ENCODE measurements around the gene PGA4.
"Not testable (repeated sequence)": the region's sequence is repeated elsewhere in the genome, so short reads cannot be mapped to it uniquely, and the experiment has no call there.

Gene PGA4

DNA sequence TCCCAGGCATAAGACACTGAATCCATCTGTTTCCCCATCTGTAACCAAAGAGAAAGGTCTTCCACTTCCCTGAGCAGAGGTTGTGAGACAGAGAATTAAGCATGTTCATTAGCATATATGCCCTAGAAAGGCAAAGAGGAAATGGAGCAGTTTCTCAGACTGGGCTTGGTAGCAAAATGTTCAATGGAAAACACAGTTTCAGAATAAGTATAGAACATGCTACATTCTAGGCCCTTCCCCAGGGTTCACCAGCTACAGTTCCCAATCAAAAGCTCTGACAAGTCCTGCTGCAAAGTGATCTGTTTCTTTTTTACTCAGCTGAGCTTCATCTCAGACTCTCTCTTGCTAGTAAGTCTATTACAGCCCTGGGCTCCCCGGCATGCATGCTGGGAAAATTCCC, 30.2 kb downstream of the PGA4 start:
- DNase-seq: not testable (repeated sequence)

DNA sequence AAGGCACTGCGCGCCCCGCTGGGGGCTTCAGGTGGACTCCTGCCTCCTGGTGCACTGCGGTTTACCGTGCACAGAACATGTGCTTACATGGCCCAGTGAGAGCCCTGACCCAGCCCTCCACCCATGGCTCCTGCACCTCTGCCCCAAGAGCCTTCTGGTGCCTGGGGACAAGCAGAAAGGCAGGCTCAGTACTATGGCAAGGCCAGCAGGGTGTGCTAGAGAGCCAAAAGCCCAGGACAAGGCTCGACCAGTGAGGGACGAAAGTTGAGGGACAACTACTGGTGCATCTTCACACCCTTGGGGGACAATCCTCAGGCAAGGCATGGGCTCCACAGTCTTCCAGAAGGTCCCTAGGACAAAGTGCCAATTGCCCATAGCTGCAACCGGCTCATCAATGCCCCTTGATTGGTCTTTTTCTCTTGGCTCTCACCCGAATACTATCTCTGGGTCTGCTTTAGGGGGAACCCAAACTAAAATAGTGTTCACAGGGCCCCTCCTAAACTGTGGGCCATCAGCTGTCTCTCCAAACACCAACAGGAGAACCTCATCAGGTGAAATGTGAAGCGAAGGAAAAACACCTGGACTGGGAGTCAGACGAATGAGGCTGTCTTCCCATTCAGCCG, 32.4 kb downstream of the PGA4 start:
- peak; percentile 60 for DNase-seq

- DNase-seq: no peak
Observed at GRCh38 chr11:61256710-61257482, 34.7 kb downstream of the PGA4 start.

DNA sequence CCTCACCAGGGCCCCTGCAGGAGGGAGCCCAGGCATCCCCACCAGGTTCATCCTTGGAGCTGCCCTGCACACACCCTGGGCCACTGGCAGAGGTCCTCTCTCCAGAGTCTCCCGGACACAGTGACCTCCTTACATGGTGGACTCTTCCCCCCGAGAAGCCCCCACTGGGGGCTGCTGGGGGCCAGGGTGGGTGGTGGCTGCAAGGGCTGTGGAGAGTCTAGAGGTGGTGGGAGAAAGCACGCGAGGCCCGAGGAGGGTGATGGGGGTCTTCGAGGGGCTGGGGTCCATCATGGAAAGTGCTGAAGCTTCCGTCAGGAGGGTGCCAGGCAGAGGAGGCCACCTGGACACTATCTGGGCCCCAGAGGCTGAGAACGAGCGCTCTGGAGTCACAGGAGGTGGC, 36.4 kb downstream of the PGA4 start:
- DNase-seq: no peak

GRCh38 chr11:61259363-61259762, 37.2 kb downstream of the PGA4 start:
- DNase-seq: no peak

GRCh38 chr11:61264371-61264770, 42.2 kb downstream of the PGA4 start:
- DNase-seq: no peak

DNA sequence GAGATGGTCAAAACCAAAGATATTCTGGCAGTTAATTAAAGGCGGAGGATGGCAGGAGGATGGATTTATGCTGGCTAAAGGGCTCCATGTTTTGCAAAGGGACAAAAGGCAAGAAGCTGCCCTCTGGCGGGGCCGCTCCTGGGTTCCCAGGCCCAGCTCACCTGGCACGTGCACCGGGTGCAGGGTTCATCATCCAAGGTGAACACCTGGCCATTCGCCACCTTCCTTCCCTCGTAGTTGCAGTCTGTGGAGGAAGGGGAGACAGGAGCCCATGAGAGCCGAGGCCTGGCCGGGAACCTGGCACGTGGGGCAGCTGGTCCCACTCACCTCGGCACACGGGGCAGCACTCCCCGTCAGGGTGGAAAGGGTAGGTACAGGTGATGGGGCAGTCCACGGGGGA, 42.6 kb downstream of the PGA4 start:
- DNase-seq: no peak

- DNase-seq: no peak
Observed at GRCh38 chr11:61265357-61265756, 43.2 kb downstream of the PGA4 start.

GRCh38 chr11:61266602-61267001, 44.5 kb downstream of the PGA4 start:
- DNase-seq: no peak

DNA sequence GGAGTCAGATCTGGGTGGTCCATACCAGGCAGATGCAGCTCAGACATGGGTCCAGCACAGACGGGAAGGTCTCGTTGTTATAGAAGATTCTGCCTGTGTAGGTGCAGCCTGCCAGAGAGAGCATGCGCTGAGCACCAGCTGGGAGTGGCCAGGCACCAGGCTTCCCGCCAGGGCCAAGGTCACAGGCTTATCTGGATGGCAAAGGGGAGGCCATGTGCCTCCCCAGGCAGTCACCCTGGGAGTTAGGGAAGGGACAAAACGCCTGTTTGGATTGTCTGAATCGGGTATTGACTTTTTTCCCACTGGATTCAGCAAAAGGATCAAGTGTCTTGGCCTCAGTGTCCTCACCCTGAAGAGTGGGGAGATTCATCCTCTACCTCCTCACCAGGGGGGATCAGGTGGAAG, 45.3 kb downstream of the PGA4 start:
- no peak for DNase-seq

DNA sequence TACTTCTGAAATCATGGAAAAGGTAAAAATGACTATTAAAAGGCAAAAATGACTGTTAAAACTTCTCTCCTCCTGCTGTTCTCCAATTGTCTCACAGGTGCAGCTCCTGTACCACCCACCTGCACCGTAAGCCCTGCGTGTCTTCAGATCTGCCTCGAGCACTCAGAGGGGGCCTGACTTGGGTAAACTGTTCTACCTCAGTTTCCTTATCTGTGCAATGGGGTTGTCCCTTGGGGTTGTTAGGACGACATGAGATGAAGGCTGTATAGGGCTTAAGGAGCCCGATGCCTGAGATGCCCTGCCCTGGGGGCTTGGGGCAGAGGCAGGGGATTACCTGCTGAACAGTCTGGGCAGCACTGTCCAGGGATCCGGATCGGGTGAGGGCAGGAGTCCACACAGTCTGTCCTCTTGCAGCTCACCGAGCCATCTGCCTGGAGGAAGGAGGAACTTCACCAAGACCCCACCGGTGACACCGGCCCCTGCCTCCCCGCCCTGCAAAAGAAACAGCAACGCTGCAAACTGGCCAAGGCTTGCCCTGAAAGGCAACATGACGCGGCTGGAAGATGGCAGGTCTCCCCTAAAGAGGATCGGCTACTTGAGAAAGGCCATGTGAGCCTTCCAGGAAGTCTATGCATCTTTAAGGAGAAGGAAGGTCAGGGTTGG, 46.6 kb downstream of the PGA4 start:
- no peak for DNase-seq

GRCh38 chr11:61270354-61271076, 48.4 kb downstream of the PGA4 start:
- DNase-seq: no peak

- DNase-seq: no peak
Observed at GRCh38 chr11:61272731-61273130, 50.6 kb downstream of the PGA4 start.

GRCh38 chr11:61273178-61274078, 51.3 kb downstream of the PGA4 start:
- no peak for DNase-seq

DNA sequence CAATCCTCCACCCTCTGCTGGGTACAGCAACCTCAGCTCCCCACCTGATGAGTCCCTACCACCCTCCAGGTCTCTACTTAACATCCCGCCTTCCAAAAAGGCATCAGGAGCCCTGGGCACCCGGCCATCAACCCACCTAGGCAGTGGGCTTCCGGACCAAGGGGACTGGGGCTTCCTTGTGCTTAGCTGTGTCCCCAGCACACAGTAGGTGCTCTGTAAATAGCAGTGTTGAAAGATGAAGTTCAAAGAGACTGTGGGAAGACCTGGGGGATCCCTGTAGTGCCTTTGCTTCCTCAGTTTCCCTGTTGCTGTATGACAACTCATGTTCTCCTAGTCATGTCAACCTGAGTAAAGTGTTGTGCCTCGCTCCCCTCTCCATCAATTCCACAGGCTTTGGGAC, 51.9 kb downstream of the PGA4 start:
- no peak for DNase-seq

DNA sequence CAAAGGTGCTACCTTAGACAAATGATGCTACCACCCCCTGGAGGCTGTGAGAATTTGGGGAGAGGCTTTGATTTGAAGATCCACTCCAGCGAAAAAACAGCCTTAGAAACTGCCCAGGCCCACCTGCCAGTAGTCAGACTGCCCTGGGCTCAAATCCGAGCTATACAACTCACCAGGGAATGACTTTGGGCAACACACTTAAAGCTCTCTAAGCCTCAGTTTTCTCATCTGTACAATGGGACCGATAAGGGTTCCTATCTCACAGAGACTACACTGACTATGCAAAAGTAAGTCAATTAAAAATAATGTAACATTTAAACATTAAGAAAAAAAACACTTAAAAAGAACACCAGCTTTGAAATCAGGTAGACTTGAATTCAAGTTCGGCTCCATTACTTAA, 53.0 kb downstream of the PGA4 start:
- DNase-seq: no peak

DNA sequence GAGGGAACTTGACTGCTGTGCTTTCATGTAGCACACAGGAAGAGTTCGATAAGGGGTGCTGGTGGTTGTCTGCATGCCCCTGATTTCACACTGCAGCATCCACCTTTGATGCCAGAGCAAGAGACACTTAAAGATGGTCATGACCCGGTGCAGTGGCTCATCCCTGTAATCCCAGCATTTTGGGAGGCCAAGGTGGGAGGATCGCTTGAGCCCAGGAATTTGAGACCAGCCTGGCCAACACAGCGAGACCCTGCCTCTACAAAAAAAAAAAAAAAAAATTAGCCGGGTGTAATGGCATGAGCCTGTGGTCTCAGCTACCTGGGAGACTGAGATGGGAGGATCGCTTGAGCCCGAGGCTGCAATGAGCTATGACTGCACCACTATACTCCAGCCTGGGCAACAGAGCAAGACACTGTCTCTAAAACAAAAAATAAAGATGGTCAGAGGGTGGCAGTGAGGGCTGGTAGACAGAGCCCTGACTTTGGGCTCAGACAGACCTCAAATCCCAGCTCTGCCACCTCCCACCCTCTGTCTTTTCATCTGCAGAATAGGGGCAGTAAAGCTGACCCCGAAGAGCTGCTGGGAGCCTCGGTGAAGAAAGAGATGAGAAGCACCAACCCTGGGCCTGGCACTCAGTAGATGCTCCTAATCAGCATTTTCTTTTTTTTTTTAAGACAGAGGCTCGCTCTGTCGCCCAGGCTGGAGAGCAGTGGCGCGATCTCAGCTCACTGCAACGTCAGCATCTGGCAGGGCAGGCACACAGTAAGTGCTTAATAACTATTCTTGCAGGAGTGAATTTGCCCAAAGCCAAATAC, 55.2 kb downstream of the PGA4 start:
- no peak for DNase-seq

GRCh38 chr11:61278001-61278470, 55.9 kb downstream of the PGA4 start:
- DNase-seq: no peak

DNA sequence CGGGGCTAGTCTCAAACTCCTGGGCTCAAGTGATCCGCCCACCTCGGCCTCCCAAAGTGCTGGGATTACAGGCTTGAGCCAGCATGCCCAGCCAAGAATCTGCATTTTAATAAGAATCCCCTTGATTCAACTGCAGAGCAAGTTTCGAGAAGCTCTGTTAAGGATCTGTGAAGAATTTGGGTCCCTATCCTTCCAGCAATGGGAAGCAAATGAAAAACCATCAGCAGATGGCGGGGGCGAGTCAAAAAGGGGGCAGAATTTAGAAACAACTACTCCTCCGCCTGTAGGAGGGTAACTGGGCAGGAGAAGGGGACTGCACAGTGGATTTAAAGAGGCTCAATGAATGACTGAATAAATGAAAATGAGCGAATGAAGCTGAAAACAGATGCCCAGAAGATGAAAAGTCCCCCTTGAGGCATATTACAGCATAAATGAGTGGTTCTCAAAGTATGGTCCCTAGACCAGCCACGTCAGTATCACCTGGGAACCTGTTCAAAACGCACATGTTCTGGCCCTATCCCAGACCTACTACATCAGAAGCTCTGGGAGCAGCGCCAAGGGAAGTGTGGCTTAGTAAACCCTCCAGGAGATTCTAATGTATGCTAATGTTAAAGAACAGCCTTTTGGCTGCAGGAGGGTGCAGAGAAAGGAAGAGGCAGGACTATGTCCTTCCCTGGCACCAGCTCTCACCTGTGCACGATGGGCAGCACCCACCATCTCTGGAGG, 58.0 kb downstream of the PGA4 start:
- no peak for DNase-seq

DNA sequence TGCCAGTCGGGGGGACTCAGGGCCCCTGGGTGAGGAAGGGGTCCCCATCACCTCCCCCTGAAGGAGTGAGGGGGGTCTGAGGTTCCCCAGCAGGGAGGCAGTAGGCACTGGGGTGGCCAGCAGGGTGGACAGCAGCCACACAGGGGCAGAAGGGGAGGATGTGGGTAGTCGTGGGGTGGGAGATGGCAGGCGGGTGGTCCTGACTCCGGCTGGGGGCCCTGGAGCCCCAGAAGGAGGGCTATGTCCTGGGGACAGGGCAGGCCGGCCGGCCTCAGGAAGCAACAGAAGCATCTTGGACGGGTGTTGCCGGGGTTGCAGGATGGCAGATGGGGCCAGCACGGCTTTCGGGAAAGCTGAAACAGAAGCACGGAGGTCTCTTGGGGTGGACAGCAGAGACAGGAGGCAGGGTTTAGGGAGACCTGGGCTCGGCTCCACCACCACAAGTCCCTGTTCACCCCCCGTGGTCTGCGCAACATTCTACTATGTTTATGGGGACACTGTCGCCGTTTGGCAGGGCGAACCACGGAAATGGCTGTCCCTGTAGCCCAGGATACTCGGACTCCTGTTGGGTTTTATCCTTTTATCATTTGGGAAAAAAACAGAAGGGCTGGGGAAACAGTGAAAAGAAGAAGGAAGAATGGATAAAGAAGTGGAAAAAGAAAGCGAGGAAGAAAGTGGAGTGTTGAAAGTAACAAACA, 58.9 kb downstream of the PGA4 start:
- DNase-seq: no peak

All from activated naive CD4-positive, alpha-beta T cell treated with Interleukin-2 at 50 U/mL for 16 hours (primary cell).